ENCODE results near the gene PICK1.

The PICK1 gene

GRCh38 chr22:38088629-38089473 is 31.6 kb downstream of the PICK1 start:
- DNase-seq (ENCODE audit: low spot score), result no peak

- DNase-seq (ENCODE audit: low spot score), result no peak
These were observed 32.3 kb downstream of the PICK1 start for GRCh38 chr22:38089474-38089851.

- DNase-seq (ENCODE audit: low spot score), result no peak
These were observed 39.9 kb downstream of the PICK1 start for GRCh38 chr22:38097058-38097457.

DNA sequence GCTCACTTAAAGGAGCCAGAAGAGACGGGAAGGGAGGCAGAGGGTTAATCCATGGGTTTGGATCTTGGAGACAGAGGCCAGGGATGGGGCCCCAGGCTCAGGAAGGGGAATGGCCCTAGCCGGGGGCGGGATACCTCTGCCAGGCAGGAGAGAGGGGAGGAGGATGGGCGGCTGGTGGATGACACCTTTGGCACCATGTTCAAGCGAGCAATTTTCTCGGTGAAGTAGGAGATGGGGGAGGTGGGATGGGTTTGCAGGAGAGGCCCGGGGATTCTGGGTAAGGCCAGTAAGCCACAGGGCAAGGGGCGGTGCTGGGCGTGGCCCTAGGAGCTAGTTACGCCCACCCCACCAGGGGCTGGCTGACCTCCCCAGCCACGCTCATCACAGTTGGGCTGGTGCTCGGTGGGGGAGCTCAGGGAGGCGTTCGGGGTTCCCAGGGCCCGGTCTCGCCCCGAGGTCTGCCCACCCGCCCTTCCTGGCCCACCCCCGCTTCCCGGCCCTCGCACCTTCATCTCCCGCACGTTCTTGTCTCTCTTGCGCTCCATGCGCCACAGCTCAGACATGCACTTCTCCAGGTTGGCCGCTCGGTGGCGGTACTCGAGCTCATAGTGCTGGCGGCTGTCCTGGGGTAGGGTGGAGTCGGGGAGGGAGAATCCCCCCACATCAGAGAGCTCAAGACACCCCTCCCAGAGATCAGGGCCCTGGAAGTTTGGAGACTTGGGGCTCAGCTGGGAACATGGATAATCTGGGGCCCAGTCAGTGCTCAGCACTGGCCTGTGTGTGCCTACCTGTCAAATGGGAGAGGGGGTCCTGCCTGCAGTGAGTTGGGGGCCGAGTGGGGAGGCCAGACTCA is 40.6 kb downstream of the PICK1 start:
- DNase-seq (ENCODE audit: low spot score), result no peak

DNA sequence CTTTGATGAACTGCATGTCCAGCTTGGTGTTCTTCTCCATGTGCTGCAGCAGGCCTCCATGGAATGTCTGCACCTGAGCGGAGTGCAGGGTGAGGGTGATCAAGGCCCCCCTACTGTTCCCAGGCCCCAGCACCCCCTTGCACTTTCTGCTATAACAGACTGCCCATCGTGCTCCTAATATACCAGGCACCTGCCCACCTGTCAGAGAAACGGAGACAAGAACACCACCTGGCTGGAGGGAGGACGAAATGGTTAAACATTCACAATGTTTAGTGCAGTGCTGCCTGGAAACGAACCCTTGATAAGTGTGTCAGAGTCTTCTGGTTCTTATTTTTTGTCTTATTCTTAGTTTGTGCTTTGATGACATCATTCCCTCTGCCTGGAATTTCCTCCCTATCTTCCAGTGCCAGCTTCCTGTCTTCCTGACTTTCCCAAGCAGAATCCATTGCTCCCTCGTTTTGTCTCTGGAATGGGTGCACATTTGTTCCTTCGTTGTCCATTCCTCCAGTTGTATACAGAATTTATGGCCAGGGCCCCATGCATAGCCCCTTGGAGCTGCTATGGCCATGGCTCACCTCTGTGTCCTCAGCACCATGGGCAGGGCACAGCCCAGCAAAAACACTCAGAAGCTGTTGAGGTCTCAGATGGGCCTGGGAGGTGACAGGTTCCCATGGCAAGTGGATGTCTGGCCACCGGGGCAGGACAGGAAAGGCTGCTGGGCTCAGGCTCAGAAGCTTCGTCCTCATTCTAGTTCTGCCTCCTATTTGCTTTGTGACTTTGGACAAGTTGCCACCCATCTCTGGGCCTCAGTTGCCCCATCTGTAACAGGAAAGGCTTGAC is 41.4 kb downstream of the PICK1 start:
- no peak for DNase-seq (ENCODE audit: low spot score)

DNA sequence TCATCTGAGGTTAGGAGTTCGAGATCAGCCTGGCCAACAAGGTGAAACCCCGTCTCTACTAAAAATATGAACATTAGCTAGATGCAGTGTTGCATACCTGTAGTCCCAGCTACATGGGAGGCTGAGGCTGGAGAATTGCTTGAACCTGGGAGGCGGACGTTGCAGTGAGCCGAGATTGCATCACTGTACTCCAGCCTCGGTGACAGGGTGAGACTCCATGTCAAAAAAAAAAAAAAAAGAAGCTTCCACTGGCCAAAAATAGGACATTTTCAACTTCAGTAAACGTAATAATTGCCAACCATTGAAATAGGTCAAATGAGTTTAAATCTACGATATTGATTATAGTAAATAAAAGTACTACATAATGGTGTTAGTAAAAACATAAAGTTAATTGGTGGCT is 46.4 kb downstream of the PICK1 start:
- no peak for DNase-seq (ENCODE audit: low spot score)

DNA sequence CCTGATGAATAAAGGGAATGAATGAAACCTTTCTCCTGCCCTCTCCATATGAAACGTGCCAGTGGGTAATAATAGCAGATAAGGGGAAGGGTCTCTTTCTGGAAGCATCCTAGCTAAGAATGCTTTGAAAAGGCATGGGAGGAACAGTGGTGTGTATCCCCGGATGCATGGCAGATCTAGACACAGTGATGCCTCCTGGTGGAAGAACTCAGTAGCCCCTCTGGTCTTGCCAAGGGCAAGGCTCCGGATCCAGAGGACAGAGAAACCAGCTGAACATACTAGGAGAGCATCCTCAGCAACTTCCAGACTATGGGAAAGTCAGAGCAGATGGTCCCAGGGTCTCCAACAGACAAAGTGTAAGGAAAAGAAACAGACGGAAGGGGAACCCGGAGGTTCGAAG is 46.9 kb downstream of the PICK1 start:
- DNase-seq (ENCODE audit: low spot score), result peak; percentile 74

DNA sequence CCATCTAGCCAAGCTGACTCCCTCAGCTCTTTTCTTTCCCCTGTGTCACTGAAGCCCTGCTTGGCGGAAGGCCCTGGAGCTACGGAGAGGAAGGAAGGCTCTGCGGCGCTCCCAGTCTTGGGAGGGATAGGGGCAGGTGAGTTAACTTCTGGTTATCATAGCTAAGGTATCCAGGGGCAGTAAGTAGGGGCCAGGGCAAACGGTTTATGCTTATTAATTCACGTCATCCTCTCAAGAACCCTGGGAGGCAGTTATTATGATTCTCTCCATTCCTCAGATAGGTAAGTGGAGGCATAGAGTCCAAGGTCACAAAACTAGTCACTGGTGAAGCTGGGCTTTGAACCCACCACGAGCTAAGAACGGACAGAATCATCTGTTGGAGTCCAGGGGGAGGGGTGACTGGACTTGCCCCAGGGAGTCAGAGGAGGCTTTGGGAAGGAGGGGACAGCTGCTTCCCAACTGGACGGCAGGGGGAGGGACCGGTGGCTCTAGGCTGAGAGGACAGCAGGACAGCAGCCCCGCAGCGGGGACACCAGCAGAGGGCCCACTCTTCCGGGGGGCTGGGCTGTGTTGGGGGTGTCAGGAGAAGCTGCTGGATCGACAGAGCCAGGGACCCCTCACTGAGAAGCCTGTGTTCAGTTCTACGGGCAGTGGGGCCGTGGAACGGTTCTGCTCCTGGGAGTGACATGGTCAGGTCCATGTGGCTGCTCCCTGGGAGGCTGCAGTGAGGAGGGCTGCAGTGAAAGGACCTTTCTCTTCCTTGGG is 49.8 kb downstream of the PICK1 start:
- no peak for DNase-seq (ENCODE audit: low spot score)

DNA sequence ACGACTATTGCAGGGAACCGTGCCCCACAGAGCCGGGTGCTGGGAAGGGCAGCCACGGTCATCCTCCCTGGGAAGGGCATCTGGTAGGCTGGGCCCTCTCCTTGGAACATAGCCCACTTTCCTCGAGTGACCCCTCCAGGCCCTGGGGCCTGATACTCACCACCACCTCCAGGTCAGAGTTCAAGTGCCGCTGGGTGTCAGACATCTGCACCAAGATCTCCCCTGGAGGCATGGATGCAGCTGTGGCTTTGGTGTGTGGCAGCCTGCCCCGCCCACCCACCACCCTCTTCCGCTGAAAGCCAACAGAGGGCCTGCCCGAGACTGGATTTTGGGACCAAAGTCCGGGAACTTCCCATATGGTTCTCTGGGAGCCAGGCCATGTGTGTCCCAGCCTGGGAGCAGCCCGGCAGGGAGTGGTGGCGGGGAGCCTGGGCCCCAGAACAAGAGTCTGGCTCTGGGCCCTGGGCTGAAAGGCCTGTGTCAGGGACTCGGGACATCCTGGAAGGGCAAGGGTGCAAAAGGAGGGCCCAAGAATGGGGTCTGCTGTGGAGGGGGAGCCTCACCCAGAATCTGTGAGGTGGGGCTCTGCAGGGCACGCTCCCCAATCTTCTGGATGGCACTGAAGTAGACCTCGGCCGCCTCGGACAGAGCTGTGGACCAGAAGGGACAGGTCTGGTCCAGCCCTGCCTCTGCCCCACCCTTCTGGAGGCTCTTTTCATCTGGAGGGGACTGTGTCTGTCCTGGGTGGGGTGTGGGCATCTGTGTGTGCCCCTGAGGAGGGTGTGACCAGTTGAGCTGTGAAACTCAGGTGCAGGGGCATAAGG is 50.7 kb downstream of the PICK1 start:
- DNase-seq (ENCODE audit: low spot score), result peak; percentile 90

- no peak for DNase-seq (ENCODE audit: low spot score)
These were observed 51.5 kb downstream of the PICK1 start for GRCh38 chr22:38108561-38109319.

- DNase-seq (ENCODE audit: low spot score), result no peak
These were observed 52.3 kb downstream of the PICK1 start for GRCh38 chr22:38109371-38110001.

DNA sequence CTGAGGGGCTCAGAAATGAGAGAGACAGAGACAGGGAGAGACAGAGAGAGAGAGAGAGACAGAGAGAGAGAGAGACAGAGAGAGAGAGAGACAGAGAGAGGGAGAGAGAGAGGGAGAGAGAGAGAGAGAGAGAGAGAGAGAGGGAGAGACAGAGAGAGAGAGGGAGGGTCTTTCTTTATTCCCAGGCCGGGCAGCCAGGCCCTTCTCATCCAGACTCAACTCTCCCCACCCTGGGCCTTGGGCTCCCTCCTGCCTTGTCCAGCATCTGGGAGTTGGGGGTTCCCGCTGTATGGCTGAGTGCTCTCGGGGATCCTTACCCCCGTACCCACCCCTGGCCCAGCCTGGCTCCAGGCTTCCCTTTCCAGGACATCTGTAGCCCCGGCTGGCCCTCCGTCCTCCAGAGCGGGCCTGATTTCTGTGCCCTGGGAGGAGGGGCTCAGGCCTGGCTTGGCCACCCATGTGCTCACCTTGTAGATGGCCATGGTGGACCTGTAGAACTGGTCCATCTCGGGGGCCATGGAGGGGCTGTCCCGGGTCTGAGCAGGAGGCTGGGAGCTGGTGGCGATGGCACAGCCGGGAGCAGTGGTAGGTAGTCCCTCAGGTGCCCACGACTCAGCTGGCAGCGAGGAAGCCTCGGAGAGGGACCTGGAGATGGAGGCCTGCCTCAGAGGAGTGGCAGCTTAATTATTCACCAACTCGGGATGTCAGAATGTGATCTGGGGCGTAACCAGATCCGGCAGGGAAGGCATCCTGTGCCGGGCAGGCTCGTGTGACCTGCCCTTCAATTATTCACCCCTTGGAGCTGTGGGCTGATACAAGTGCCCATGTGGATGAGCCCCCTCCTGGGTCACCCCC is 53.0 kb downstream of the PICK1 start, which contains the start of gene BAIAP2L2:
TSS of gene BAIAP2L2 (minus strand) at position 677 of the 855 bp plus-strand sequence. CDS start at position 518, 159 bp downstream.
- DNase-seq (ENCODE audit: low spot score), result peak; percentile 94

GRCh38 chr22:38110863-38111852 is 54.0 kb downstream of the PICK1 start:
- peak; percentile 78 for DNase-seq (ENCODE audit: low spot score)

- no peak for DNase-seq (ENCODE audit: low spot score)
These were observed 54.7 kb downstream of the PICK1 start for GRCh38 chr22:38111925-38112355.

DNA sequence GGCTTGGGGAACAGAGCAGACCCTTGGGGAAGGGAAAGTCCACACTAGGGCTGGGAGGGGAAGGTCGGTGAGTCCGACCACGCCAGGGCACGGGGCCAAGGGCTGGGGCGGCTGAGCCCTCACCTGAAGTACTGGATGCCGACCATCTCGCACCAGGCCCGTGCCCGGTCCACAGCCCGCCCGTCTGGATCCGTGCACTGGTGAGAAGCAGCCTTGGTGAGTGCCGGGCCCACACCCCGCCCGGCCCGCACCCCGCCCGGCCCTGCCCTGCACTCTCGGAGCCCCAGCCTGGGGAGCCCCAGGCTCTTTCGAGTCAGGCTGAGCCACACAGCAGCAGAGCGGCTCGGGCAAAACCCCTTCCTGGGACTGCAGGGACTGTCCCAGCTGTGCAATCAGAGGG is 55.2 kb downstream of the PICK1 start:
- DNase-seq (ENCODE audit: low spot score), result no peak

GRCh38 chr22:38114484-38115398 is 57.5 kb downstream of the PICK1 start:
- peak; percentile 97 for DNase-seq (ENCODE audit: low spot score)

Measured in HuH-7.5 (cell line).